IMR-90 (cell line): Measurements from ENCODE around the gene CHRNA7. TPM values are rescaled to one million over a fixed set of nuclear protein-coding genes. Genes with fewer than 3 reads are reported as not detected.

ENCODE experiments used
- ATAC-seq: fragments of 200-7000 bp; cut with Tn5 transposase; 2 replicates; pipeline ENCODE4 v1.9.1; 2020; ENCODE audit warnings: low read depth, mild to moderate bottlenecking, moderate library complexity
- BruUV-seq: library from RNA; stranded (reverse); fragments of 400-500 nt; replicated peaks from 2 replicates; lab custom pipeline; 2021; lab: Mats Ljungman, UMichigan
- CTCF ChIA-PET: fragments of 300-600 bp; formaldehyde crosslinking; extraction: SDS; loops from one replicate; lab custom pipeline; 2021; ENCODE audit warnings: antibody characterized with exemption; lab: Yijun Ruan, JAX
- POLR2A ChIA-PET: fragments of 300-600 bp; sonication (Branson Sonifier 250); formaldehyde crosslinking; loops from one replicate; lab custom pipeline; 2022; ENCODE audit warnings: antibody characterized with exemption; ENCODE audit not compliant: unreplicated experiment; lab: Charles Lee
- DNase-seq: peaks from one replicate; pipeline ENCODE4 v3.0.0; 2013
- H2AFZ ChIP-seq: replicated peaks from 2 replicates; pipeline ENCODE3; 2013; ENCODE audit warnings: low read length, mild to moderate bottlenecking; ENCODE audit not compliant: poor library complexity
- H2AK5ac ChIP-seq: 2 replicates; pipeline ENCODE4 v1.6.1; 2013; ENCODE audit warnings: low read depth, low read length, inconsistent platforms
- H2AK9ac ChIP-seq: replicated peaks from 2 replicates; pipeline ENCODE3; 2013; ENCODE audit warnings: mild to moderate bottlenecking, low read depth, low read length, moderate library complexity; ENCODE audit not compliant: poor library complexity
- H2BK120ac ChIP-seq: 2 replicates; pipeline ENCODE4 v1.6.1; 2013; ENCODE audit warnings: low read depth, low read length, inconsistent platforms
- H2BK15ac ChIP-seq: 3 replicates; pipeline ENCODE4 v1.6.1; 2013; ENCODE audit warnings: low read depth, low read length, inconsistent platforms
- H2BK20ac ChIP-seq: 2 replicates; pipeline ENCODE4 v1.6.1; 2013; ENCODE audit warnings: low read depth, mild to moderate bottlenecking, inconsistent platforms, low read length, moderate library complexity
- H2BK5ac ChIP-seq: 2 replicates; pipeline ENCODE4 v1.6.1; 2013; ENCODE audit warnings: mild to moderate bottlenecking, low read depth, low read length, inconsistent platforms; ENCODE audit not compliant: poor library complexity, severe bottlenecking
- H3K14ac ChIP-seq: replicated peaks from 2 replicates; pipeline ENCODE4 v1.6.1; 2013; ENCODE audit warnings: low read depth, low read length, inconsistent platforms
- H3K18ac ChIP-seq: 2 replicates; pipeline ENCODE4 v1.6.1; 2013; ENCODE audit warnings: low read depth, low read length, control low read depth
- H3K23ac ChIP-seq: 2 replicates; pipeline ENCODE4 v1.6.1; 2013; ENCODE audit warnings: low read depth, low read length, inconsistent platforms
- H3K27ac ChIP-seq: 2 replicates; pipeline ENCODE4 v1.5.1; 2013; ENCODE audit warnings: mild to moderate bottlenecking, control low read depth, low read length; ENCODE audit not compliant: insufficient read depth
- H3K27me3 ChIP-seq: 2 replicates; pipeline ENCODE4 v1.6.1; 2013; ENCODE audit warnings: low read length; ENCODE audit not compliant: control insufficient read depth, insufficient read depth
- H3K36me3 ChIP-seq: 2 replicates; pipeline ENCODE4 v1.6.1; 2013; ENCODE audit warnings: low read length, mixed read lengths; ENCODE audit not compliant: control insufficient read depth, insufficient read depth
- H3K4ac ChIP-seq: 2 replicates; pipeline ENCODE4 v1.6.1; 2013; ENCODE audit warnings: low read depth, low read length, inconsistent platforms
- H3K4me1 ChIP-seq: 2 replicates; pipeline ENCODE4 v1.6.1; 2013; ENCODE audit warnings: low read length, mixed read lengths; ENCODE audit not compliant: control insufficient read depth, insufficient read depth
- H3K4me2 ChIP-seq: 2 replicates; pipeline ENCODE4 v1.6.1; 2013; ENCODE audit warnings: low read depth, mild to moderate bottlenecking, control low read depth, low read length, moderate library complexity
- H3K4me3 ChIP-seq: 2 replicates; pipeline ENCODE4 v1.5.1; 2013; ENCODE audit warnings: low read depth, mild to moderate bottlenecking, control low read depth, low read length, moderate library complexity; ENCODE audit not compliant: insufficient read depth
- H3K56ac ChIP-seq: 2 replicates; pipeline ENCODE4 v1.6.1; 2013; ENCODE audit warnings: low read length, inconsistent platforms; ENCODE audit not compliant: insufficient read depth; ENCODE audit errors: extremely low read depth
- H3K79me1 ChIP-seq, 2 experiments: 2 replicates each; pipeline ENCODE4 v1.6.1; 2013; ENCODE audit warnings: low read length in 2 of 2, inconsistent platforms in 1 of 2, low read depth in 1 of 2
- H3K9ac ChIP-seq: 2 replicates; pipeline ENCODE4 v1.6.1; 2013; ENCODE audit warnings: low read depth, low read length, control low read depth
- H3K9me1 ChIP-seq: 2 replicates; pipeline ENCODE4 v1.6.1; 2013; ENCODE audit warnings: low read length, inconsistent platforms; ENCODE audit not compliant: insufficient read depth
- H3K9me3 ChIP-seq: 2 replicates; pipeline ENCODE4 v1.6.1; 2013; ENCODE audit warnings: low read length; ENCODE audit not compliant: control insufficient read depth, insufficient read depth
- H4K20me1 ChIP-seq: 2 replicates; pipeline ENCODE4 v1.6.1; 2013; ENCODE audit warnings: low read length, inconsistent platforms; ENCODE audit not compliant: insufficient read depth
- H4K5ac ChIP-seq: 2 replicates; pipeline ENCODE4 v1.6.1; 2013; ENCODE audit warnings: mild to moderate bottlenecking, low read depth, low read length, control low read depth
- H4K8ac ChIP-seq, 2 experiments: 2 replicates each; pipeline ENCODE4 v1.6.1; 2013; ENCODE audit warnings: low read depth in 2 of 2, low read length in 2 of 2, control low read depth in 1 of 2, inconsistent platforms in 1 of 2
- H4K91ac ChIP-seq: 2 replicates; pipeline ENCODE4 v1.6.1; 2013; ENCODE audit warnings: low read depth, low read length, inconsistent platforms; ENCODE audit not compliant: insufficient read depth
- BHLHE40 ChIP-seq: fragments of 150-350 bp; IDR thresholded peaks from 2 replicates; pipeline ENCODE4 v1.6.1; 2016; ENCODE audit warnings: mild to moderate bottlenecking, low read depth, low read length
- CEBPB ChIP-seq: IDR thresholded peaks from 2 replicates; pipeline ENCODE4 v1.6.1; 2012; ENCODE audit warnings: low read depth, low read length, improper control_type of control experiment
- CHD1 ChIP-seq: IDR thresholded peaks from 2 replicates; pipeline ENCODE4 v1.6.1; 2012; ENCODE audit warnings: low read depth, low read length, improper control_type of control experiment
- ELK1 ChIP-seq: fragments of 150-350 bp; IDR thresholded peaks from 2 replicates; pipeline ENCODE4 v1.6.1; 2016; ENCODE audit warnings: low read depth, mild to moderate bottlenecking, low read length, moderate library complexity, borderline replicate concordance
- FOS ChIP-seq: fragments of 150-350 bp; IDR thresholded peaks from 2 replicates; pipeline ENCODE4 v1.6.1; 2016; ENCODE audit warnings: low read depth, low read length
- MAFK ChIP-seq: IDR thresholded peaks from 2 replicates; pipeline ENCODE4 v1.6.1; 2012; ENCODE audit warnings: low read depth, low read length, improper control_type of control experiment
- MAZ ChIP-seq: IDR thresholded peaks from 2 replicates; pipeline ENCODE4 v1.6.1; 2012; ENCODE audit warnings: low read depth, mild to moderate bottlenecking, low read length, improper control_type of control experiment, moderate library complexity, borderline replicate concordance
- MXI1 ChIP-seq: IDR thresholded peaks from 2 replicates; pipeline ENCODE4 v1.6.1; 2012; ENCODE audit warnings: low read depth, mild to moderate bottlenecking, low read length, moderate library complexity, borderline replicate concordance
- NFE2L2 ChIP-seq: fragments of 150-350 bp; IDR thresholded peaks from 2 replicates; pipeline ENCODE4 v1.6.1; 2016; ENCODE audit warnings: low read depth, mild to moderate bottlenecking, low read length
- POLR2A ChIP-seq: IDR thresholded peaks from 2 replicates; pipeline ENCODE4 v1.6.1; 2012; ENCODE audit warnings: mild to moderate bottlenecking, low read depth, low read length
- RAD21 ChIP-seq: IDR thresholded peaks from 2 replicates; pipeline ENCODE4 v1.6.1; 2012; ENCODE audit warnings: low read length, improper control_type of control experiment
- RCOR1 ChIP-seq: IDR thresholded peaks from 2 replicates; pipeline ENCODE4 v1.6.1; 2012; ENCODE audit warnings: mild to moderate bottlenecking, low read length, improper control_type of control experiment; ENCODE audit not compliant: insufficient replicate concordance
- RFX5 ChIP-seq: IDR thresholded peaks from 2 replicates; pipeline ENCODE4 v1.8.0; 2012; ENCODE audit warnings: low read depth, mild to moderate bottlenecking, low read length, moderate library complexity
- SMC3 ChIP-seq: fragments of 150-350 bp; IDR thresholded peaks from 2 replicates; pipeline ENCODE4 v1.6.1; 2016; ENCODE audit warnings: low read depth, mild to moderate bottlenecking, antibody characterized with exemption, low read length, moderate library complexity
- WGBS, 2 experiments: methylation state at CpG; one replicate each; pipeline versions ENCODE4 v1.1.5 to v1.1.7; 2013; ENCODE audit warnings: missing lambda C conversion rate in 2 of 2; ENCODE audit not compliant: insufficient read length in 1 of 2; ENCODE audit errors: extremely low coverage in 2 of 2; 5-methylcytosine and 5-hydroxymethylcytosine counted together
- dilution Hi-C: fragments of 300-500 bp; cut with HindIII; formaldehyde crosslinking; loops from one replicate; pipeline ENCODE4 v1.14.3; 2018; ENCODE audit warnings: low sequenced_read_pairs; ENCODE audit not compliant: unreplicated experiment
- in situ Hi-C: fragments of 300-500 bp; cut with MboI; formaldehyde crosslinking; loops from 3 replicates; pipeline ENCODE4 v1.14.3; 2019; ENCODE audit warnings: low sequenced_read_pairs, inconsistent platforms, mixed read lengths
- intact Hi-C: fragments of 100-400 bp; cut with micrococcal nuclease; formaldehyde crosslinking; loops from 2 replicates; pipeline ENCODE4 v1.10.0; 2022
- polyA plus RNA-seq, 3 experiments: library from polyadenylated mRNA; depleted of rRNA; stranded (reverse); fragments of >200 nt; gene quantifications; 2 replicates each; pipeline ENCODE4 v1.2.3, GENCODE V29; 2012; ENCODE audit warnings: low replicate concordance in 1 of 3
- total RNA-seq: library from RNA; depleted of rRNA; stranded (reverse); fragments of >200 nt; gene quantifications from 2 replicates; pipeline ENCODE4 v1.2.3, GENCODE V29; 2012
- TF ChIP-seq, protein P1 (sequence below): conservative IDR thresholded peaks from 2 replicates; pipeline ENCODE4 v1.5.1; 2012; ENCODE audit warnings: mild to moderate bottlenecking, low read depth, low read length, improper control_type of control experiment
- TF ChIP-seq, protein P2 (sequence below): fragments of 150-350 bp; IDR thresholded peaks from 2 replicates; pipeline ENCODE4 v1.6.1; 2017; ENCODE audit warnings: mild to moderate bottlenecking, antibody characterized with exemption, low read length, low read depth

Gene CHRNA7
- total and polyA plus RNA-seq, 2 of the 4 experiments (the other 2 are of a cell fraction), result 0.10 TPM; not detected in 1

- Histone ChIP-seq H3K4me1 (no peaks in the 10 kb centered on the region), H2BK120ac (no peak overlapping the region), H2AK9ac (no peak overlapping the region), H2AFZ (no peak overlapping the region), H3K9me3 (no peaks in the 10 kb centered on the region), H3K79me1 (no peaks in the 10 kb centered on the region), H3K27me3 (no peaks in the 10 kb centered on the region), H3K23ac (no peak overlapping the region), H4K8ac (no peak overlapping the region), H4K20me1 (no peaks in the 10 kb centered on the region), H3K9ac (no peak overlapping the region), H3K9me1 (no peaks in the 10 kb centered on the region), H3K4ac (no peak overlapping the region), H3K14ac (no peak overlapping the region), H2BK15ac (no peak overlapping the region), H2BK5ac (no peak overlapping the region), H4K5ac (no peak overlapping the region), H4K91ac (no peak overlapping the region), H3K56ac (no peak overlapping the region), H2BK20ac (no peak overlapping the region), H3K27ac (no peak overlapping the region), H3K18ac (no peak overlapping the region), H2AK5ac (no peak overlapping the region), H3K36me3 (no peaks in the 10 kb centered on the region), H3K4me3 (no peak overlapping the region), H3K4me2 (no peak overlapping the region)
- intact Hi-C loops, result no loop called here
- no TSS peak for BruUV-seq
- ATAC-seq (no peak), DNase-seq (no peak)
- dilution Hi-C loops, result no loop called here
- no peak for TF ChIP-seq MAFK
- TF ChIP-seq, protein P1, sequence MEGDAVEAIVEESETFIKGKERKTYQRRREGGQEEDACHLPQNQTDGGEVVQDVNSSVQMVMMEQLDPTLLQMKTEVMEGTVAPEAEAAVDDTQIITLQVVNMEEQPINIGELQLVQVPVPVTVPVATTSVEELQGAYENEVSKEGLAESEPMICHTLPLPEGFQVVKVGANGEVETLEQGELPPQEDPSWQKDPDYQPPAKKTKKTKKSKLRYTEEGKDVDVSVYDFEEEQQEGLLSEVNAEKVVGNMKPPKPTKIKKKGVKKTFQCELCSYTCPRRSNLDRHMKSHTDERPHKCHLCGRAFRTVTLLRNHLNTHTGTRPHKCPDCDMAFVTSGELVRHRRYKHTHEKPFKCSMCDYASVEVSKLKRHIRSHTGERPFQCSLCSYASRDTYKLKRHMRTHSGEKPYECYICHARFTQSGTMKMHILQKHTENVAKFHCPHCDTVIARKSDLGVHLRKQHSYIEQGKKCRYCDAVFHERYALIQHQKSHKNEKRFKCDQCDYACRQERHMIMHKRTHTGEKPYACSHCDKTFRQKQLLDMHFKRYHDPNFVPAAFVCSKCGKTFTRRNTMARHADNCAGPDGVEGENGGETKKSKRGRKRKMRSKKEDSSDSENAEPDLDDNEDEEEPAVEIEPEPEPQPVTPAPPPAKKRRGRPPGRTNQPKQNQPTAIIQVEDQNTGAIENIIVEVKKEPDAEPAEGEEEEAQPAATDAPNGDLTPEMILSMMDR, result no peak
- TF ChIP-seq CHD1, result no peak
- TF ChIP-seq SMC3, result no peak
- no peak for TF ChIP-seq RCOR1
- TF ChIP-seq RFX5, result no peak
- no peak for TF ChIP-seq BHLHE40
- TF ChIP-seq MXI1, result no peak
- no peak for TF ChIP-seq MAZ
- no peak for TF ChIP-seq NFE2L2
- no peak for TF ChIP-seq POLR2A
- TF ChIP-seq ELK1, result no peak
- TF ChIP-seq FOS, result no peak
- no peak for TF ChIP-seq CEBPB
- TF ChIP-seq RAD21, result no peak
- TF ChIP-seq, protein P2, sequence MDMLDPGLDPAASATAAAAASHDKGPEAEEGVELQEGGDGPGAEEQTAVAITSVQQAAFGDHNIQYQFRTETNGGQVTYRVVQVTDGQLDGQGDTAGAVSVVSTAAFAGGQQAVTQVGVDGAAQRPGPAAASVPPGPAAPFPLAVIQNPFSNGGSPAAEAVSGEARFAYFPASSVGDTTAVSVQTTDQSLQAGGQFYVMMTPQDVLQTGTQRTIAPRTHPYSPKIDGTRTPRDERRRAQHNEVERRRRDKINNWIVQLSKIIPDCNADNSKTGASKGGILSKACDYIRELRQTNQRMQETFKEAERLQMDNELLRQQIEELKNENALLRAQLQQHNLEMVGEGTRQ, result no peak
- WGBS, 2 experiments, result 24% methylated on average over 5 of the region's 10 CpGs; no CpG with 5 or more reads in 1 of the 2 experiments
- in situ Hi-C loops, result no loop called here
- ChIA-PET POLR2A (no interaction called here), CTCF (no interaction called here)
These were observed 69.8 kb downstream of the CHRNA7 start for GRCh38 chr15:32099956-32100684.
